A549 (cell line): ENCODE results near the gene ADD1. TPM values are rescaled to one million over a fixed set of nuclear protein-coding genes. Genes with fewer than 3 reads are reported as not detected.

ENCODE experiments used
- ATAC-seq, 2 experiments: fragments of 200-7000 bp in 1 of 2; fragments of >200 bp in 1 of 2; cut with Nextera tagmentation in 1 of 2; cut with Tn5 transposase in 1 of 2; 3 replicates each; pipeline versions ENCODE4 v1.8.0 to v1.9.1; 2018 to 2020; ENCODE audit warnings: mild to moderate bottlenecking in 1 of 2, moderate library complexity in 1 of 2
- CTCF ChIA-PET: fragments of 300-600 bp; sonication (Branson Sonifier 250); formaldehyde crosslinking; extraction: SDS; loops from one replicate; lab custom pipeline; 2021; ENCODE audit warnings: antibody characterized with exemption, inconsistent platforms; lab: Yijun Ruan, JAX
- POLR2A ChIA-PET: fragments of 350-600 bp; formaldehyde crosslinking; extraction: SDS; loops from one replicate; lab custom pipeline; 2021; ENCODE audit warnings: antibody characterized with exemption, inconsistent platforms; lab: Yijun Ruan, JAX
- DNase-seq, 2 experiments: peaks; one replicate each; pipeline versions ENCODE4 v3.0.0 to v3.0.0-alpha.2; 2011 to 2016; ENCODE audit warnings: low read depth in 1 of 2, low spot score in 1 of 2
- FAIRE-seq: peaks from 2 replicates; lab custom pipeline; 2011; peaks lifted over from hg19 to GRCh38; lab: Jason Lieb, UNC
- H3K27ac ChIP-seq, 2 experiments: fragments of >200 bp; sonication (Bioruptor Twin); formaldehyde crosslinking; 3 replicates each; pipeline ENCODE4 v1.5.1; 2016 to 2017
- H3K4me1 ChIP-seq: fragments of >200 bp; sonication (Bioruptor Twin); formaldehyde crosslinking; 3 replicates; pipeline ENCODE4 v1.6.1; 2016
- H3K4me2 ChIP-seq: fragments of >200 bp; sonication (Bioruptor Twin); formaldehyde crosslinking; 3 replicates; pipeline ENCODE4 v1.6.1; 2016
- H3K4me3 ChIP-seq: fragments of >200 bp; sonication (Bioruptor Twin); formaldehyde crosslinking; 3 replicates; pipeline ENCODE4 v1.5.1; 2016
- H3K9me3 ChIP-seq: fragments of >200 bp; sonication (Bioruptor Twin); formaldehyde crosslinking; 3 replicates; pipeline ENCODE4 v1.6.1; 2016
- CBX2 ChIP-seq: fragments of 200-600 bp; sonication (generic); IDR thresholded peaks from 2 replicates; pipeline ENCODE4 v1.6.1; 2016; ENCODE audit warnings: low read depth, mild to moderate bottlenecking, borderline replicate concordance
- CEBPB ChIP-seq, 2 experiments: fragments of >200 bp in 1 of 2; sonication (Bioruptor Twin) in 1 of 2; formaldehyde crosslinking in 1 of 2; IDR thresholded peaks; 2 replicates each; pipeline ENCODE4 v1.6.1; 2012 to 2016
- CHD4 ChIP-seq: fragments of 200-600 bp; sonication (generic); IDR thresholded peaks from 2 replicates; pipeline ENCODE4 v1.6.1; 2016; ENCODE audit warnings: antibody characterized with exemption, mild to moderate bottlenecking, borderline replicate concordance
- EHF ChIP-seq: fragments of 250-450 bp; sonication (Bioruptor Pico); IDR thresholded peaks from 2 replicates; pipeline ENCODE4 v1.5.0; 2020; ENCODE audit warnings: mild to moderate bottlenecking
- EHMT2 ChIP-seq: fragments of 200-600 bp; sonication (generic); IDR thresholded peaks from 2 replicates; pipeline ENCODE4 v1.6.1; 2016; ENCODE audit warnings: antibody characterized with exemption, low read depth, mild to moderate bottlenecking, moderate library complexity
- EP300 ChIP-seq, 2 experiments: fragments of >200 bp; sonication (Bioruptor Twin); formaldehyde crosslinking; IDR thresholded peaks; 2 replicates in 1 of 2; 3 replicates in 1 of 2; pipeline ENCODE4 v1.6.1; 2016 to 2017
- FOSL2 ChIP-seq, 2 experiments: fragments of 450-650 bp in 1 of 2; fragments of >200 bp in 1 of 2; sonication (Bioruptor Twin) in 1 of 2; formaldehyde crosslinking; IDR thresholded peaks; 2 replicates each; pipeline versions ENCODE4 v1.5.0 to v1.6.1; 2016 to 2020; ENCODE audit warnings: mild to moderate bottlenecking in 1 of 2, moderate library complexity in 1 of 2
- FOXS1 ChIP-seq: fragments of 250-450 bp; sonication (Bioruptor Pico); IDR thresholded peaks from 2 replicates; pipeline ENCODE4 v1.5.0; 2020; ENCODE audit warnings: mild to moderate bottlenecking, moderate library complexity
- HDAC2 ChIP-seq: fragments of 200-600 bp; sonication (generic); IDR thresholded peaks from 2 replicates; pipeline ENCODE4 v1.6.1; 2016
- HEYL ChIP-seq: fragments of 250-450 bp; sonication (Bioruptor Pico); IDR thresholded peaks from 2 replicates; pipeline ENCODE4 v1.8.0; 2021; ENCODE audit warnings: mild to moderate bottlenecking, moderate library complexity
- HMGXB4 ChIP-seq: fragments of 250-450 bp; sonication (Bioruptor Pico); IDR thresholded peaks from 2 replicates; pipeline ENCODE4 v1.5.0; 2021; ENCODE audit warnings: mild to moderate bottlenecking, moderate library complexity, borderline replicate concordance
- HOXB13 ChIP-seq: fragments of 250-450 bp; sonication (Bioruptor Pico); IDR thresholded peaks from 2 replicates; pipeline ENCODE4 v1.5.0; 2020; ENCODE audit warnings: low read depth, mild to moderate bottlenecking, moderate library complexity
- HOXB5 ChIP-seq: fragments of 250-450 bp; sonication (Bioruptor Pico); IDR thresholded peaks from 2 replicates; pipeline ENCODE4 v1.5.0; 2020; ENCODE audit warnings: mild to moderate bottlenecking, moderate library complexity
- KDM1A ChIP-seq: fragments of 200-600 bp; sonication (generic); IDR thresholded peaks from 2 replicates; pipeline ENCODE4 v1.6.1; 2016; ENCODE audit warnings: low read depth, mild to moderate bottlenecking
- MYC ChIP-seq: IDR thresholded peaks from 2 replicates; pipeline ENCODE4 v1.6.1; 2012; ENCODE audit warnings: mild to moderate bottlenecking, inconsistent platforms, low read length, improper control_type of control experiment, borderline replicate concordance
- PBX3 ChIP-seq: IDR thresholded peaks from 2 replicates; pipeline ENCODE4 v1.6.1; 2012
- PHF8 ChIP-seq: fragments of 200-600 bp; sonication (generic); IDR thresholded peaks from 2 replicates; pipeline ENCODE4 v1.6.1; 2016; ENCODE audit warnings: low read depth, mild to moderate bottlenecking, antibody characterized with exemption, moderate library complexity, borderline replicate concordance
- RAD21 ChIP-seq, 2 experiments: fragments of >200 bp in 1 of 2; sonication (Bioruptor Twin) in 1 of 2; formaldehyde crosslinking in 1 of 2; IDR thresholded peaks in 1 of 2; conservative IDR thresholded peaks in 1 of 2; 2 replicates in 1 of 2; 3 replicates in 1 of 2; pipeline ENCODE4 v1.6.1; 2012 to 2018; ENCODE audit warnings: inconsistent platforms in 1 of 2
- RARB ChIP-seq: fragments of 250-450 bp; sonication (Bioruptor Pico); IDR thresholded peaks from 2 replicates; pipeline ENCODE4 v1.8.0; 2021; ENCODE audit warnings: mild to moderate bottlenecking, moderate library complexity
- RCOR1 ChIP-seq: fragments of 150-350 bp; IDR thresholded peaks from 2 replicates; pipeline ENCODE4 v1.6.1; 2014; ENCODE audit warnings: antibody characterized with exemption, low read length, low read depth
- SMC3 ChIP-seq: fragments of >200 bp; sonication (Bioruptor Twin); formaldehyde crosslinking; IDR thresholded peaks from 3 replicates; pipeline ENCODE4 v1.6.1; 2018; ENCODE audit warnings: inconsistent platforms
- TP53 ChIP-seq: fragments of 250-450 bp; sonication (Bioruptor Pico); IDR thresholded peaks from 2 replicates; pipeline ENCODE4 v1.5.0; 2021; ENCODE audit warnings: mild to moderate bottlenecking, moderate library complexity
- ZFP36 ChIP-seq: fragments of 450-650 bp; IDR thresholded peaks from 2 replicates; pipeline ENCODE4 v1.6.1; 2014; ENCODE audit warnings: borderline replicate concordance; ENCODE audit not compliant: partially characterized antibody
- ZNF302 ChIP-seq: fragments of 250-450 bp; sonication (Bioruptor Pico); IDR thresholded peaks from 2 replicates; pipeline ENCODE4 v1.9.0; 2021; ENCODE audit warnings: inconsistent platforms, mild to moderate bottlenecking, moderate library complexity
- ZSCAN20 ChIP-seq: fragments of 250-450 bp; sonication (Bioruptor Pico); IDR thresholded peaks from 2 replicates; pipeline ENCODE4 v1.8.0; 2022; ENCODE audit warnings: mild to moderate bottlenecking, moderate library complexity
- WGBS: methylation state at CpG from one replicate; pipeline ENCODE4 v1.1.6; 2017; ENCODE audit errors: missing lambda C conversion rate; 5-methylcytosine and 5-hydroxymethylcytosine counted together
- polyA plus RNA-seq, 4 experiments: library from polyadenylated mRNA; depleted of rRNA in 3 of 4; stranded (reverse); fragments of >200 nt; fragmentation: RNase III in 1 of 4; extraction: RNeasy Plus Mini Kit Qiagen cat#74134 plus additional on column Dnase treatment in 1 of 4; gene quantifications; 2 replicates in 3 of 4; 3 replicates in 1 of 4; pipeline ENCODE4 v1.2.3, GENCODE V29; 2011 to 2017
- TF ChIP-seq, protein P1 (sequence below): fragments of 150-350 bp; IDR thresholded peaks from 2 replicates; pipeline ENCODE4 v1.6.1; 2014; ENCODE audit warnings: low read depth, mild to moderate bottlenecking, low read length
- TF ChIP-seq, protein P2 (sequence below): fragments of >200 bp; sonication (Bioruptor Twin); formaldehyde crosslinking; IDR thresholded peaks from 2 replicates; pipeline ENCODE4 v1.6.1; 2016
- TF ChIP-seq, protein P3 (sequence below): fragments of >200 bp; sonication (Bioruptor Twin); formaldehyde crosslinking; IDR thresholded peaks from 3 replicates; pipeline ENCODE4 v1.5.1; 2016

The ADD1 gene
- polyA plus RNA-seq, 2 of the 4 experiments (the other 2 are of a cell fraction) = 59.7 to 60.3 TPM

DNA sequence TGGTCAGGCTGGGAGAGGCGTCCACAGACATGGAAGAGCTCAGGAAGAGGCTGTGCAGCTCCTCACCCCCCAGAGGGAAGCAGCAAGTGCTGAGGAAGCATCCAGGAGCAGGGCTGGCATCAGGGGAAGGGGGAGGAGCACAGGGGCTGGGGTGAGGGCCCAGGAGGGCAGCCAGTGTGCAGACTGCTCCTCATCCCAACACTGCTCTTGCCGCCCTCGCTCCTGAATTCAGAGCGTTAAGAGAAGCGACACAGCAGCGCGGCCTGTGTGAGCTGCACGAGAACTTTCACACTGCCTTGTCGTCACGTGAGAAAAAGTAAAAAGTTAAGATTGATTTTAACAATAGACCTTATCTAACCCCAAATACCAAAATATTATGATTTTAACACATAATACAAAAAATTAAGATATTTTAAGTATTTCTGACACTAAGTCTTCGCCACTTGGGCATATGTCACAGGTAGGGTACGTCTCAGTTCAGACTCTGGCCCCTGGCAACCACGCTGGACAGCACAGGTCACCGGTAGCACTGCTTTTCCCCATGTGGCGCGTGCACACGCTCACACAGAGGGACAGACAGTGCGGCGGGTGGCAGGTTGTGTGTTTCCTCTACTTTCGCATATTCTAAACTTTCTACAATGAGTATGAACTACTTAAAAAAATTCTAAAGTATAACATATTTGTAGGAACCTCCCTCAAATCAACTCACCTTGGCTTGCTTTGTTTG lies 99.9 kb downstream of the ADD1 start:
- Histone ChIP-seq H3K9me3 (no peaks in the 10 kb centered on the region), H3K4me2 (no peak overlapping the region), H3K4me3 (no peak overlapping the region), H3K4me1 (no peaks in the 10 kb centered on the region), H3K27ac (no peak overlapping the region)
- FAIRE-seq (no peak), DNase-seq (no peak), ATAC-seq (peak in 1 of 2 experiments; percentile 17; a peak in 3 of 6 replicates)
- CTCF ChIA-PET = interaction anchor here (0.6 to 2.1 kb wide), 3 partner anchors 11 to 102 kb away, joined by 3 to 11 read pairs (median 3); no protein-coding TSS in a partner anchor
- POLR2A ChIA-PET = interaction anchor here (1.7 kb wide), 1 partner anchor 7 kb away, joined by 4 read pairs; no protein-coding TSS in a partner anchor
- WGBS = 95% methylated on average over 19 of the region's 20 CpGs
- TF ChIP-seq, protein P1, sequence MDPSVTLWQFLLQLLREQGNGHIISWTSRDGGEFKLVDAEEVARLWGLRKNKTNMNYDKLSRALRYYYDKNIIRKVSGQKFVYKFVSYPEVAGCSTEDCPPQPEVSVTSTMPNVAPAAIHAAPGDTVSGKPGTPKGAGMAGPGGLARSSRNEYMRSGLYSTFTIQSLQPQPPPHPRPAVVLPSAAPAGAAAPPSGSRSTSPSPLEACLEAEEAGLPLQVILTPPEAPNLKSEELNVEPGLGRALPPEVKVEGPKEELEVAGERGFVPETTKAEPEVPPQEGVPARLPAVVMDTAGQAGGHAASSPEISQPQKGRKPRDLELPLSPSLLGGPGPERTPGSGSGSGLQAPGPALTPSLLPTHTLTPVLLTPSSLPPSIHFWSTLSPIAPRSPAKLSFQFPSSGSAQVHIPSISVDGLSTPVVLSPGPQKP = no peak
- TF ChIP-seq HOXB13 (CRISPR knock-in tag) = no peak
- no peak for TF ChIP-seq EHF (CRISPR knock-in tag)
- no peak for TF ChIP-seq FOXS1 (CRISPR knock-in tag)
- no peak for TF ChIP-seq SMC3
- TF ChIP-seq HDAC2 = no peak
- no peak for TF ChIP-seq ZSCAN20 (CRISPR knock-in tag)
- no peak for TF ChIP-seq CHD4
- no peak for TF ChIP-seq CBX2
- TF ChIP-seq, protein P2, sequence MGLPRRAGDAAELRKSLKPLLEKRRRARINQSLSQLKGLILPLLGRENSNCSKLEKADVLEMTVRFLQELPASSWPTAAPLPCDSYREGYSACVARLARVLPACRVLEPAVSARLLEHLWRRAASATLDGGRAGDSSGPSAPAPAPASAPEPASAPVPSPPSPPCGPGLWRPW = no peak
- TF ChIP-seq HOXB5 (CRISPR knock-in tag) = no peak
- TF ChIP-seq PBX3 = no peak
- no peak for TF ChIP-seq TP53 (CRISPR knock-in tag)
- TF ChIP-seq EP300 (IDR thresholded peaks at IDR 0.05) = no peak
- no peak for TF ChIP-seq KDM1A
- no peak for TF ChIP-seq RARB
- no peak for TF ChIP-seq HMGXB4 (CRISPR knock-in tag)
- TF ChIP-seq FOSL2 (IDR thresholded peaks at IDR 0.05) = no peak
- no peak for TF ChIP-seq FOSL2 (CRISPR knock-in tag; IDR thresholded peaks at IDR 0.05)
- no peak for TF ChIP-seq HEYL (CRISPR knock-in tag)
- no peak for TF ChIP-seq ZFP36

GRCh38 chr4:2944091-2944482 lies 100.4 kb downstream of the ADD1 start:
- no peak for FAIRE-seq
- Histone ChIP-seq H3K9me3 (no peaks in the 10 kb centered on the region), H3K4me2 (no peak overlapping the region), H3K4me1 (no peaks in the 10 kb centered on the region), H3K4me3 (no peak overlapping the region), H3K27ac (no peak overlapping the region)
- TF ChIP-seq CEBPB (IDR thresholded peaks at IDR 0.05) (no peak), RCOR1 (no peak), FOSL2 (IDR thresholded peaks at IDR 0.05) (no peak), FOSL2 (CRISPR knock-in tag; IDR thresholded peaks at IDR 0.05) (no peak), EHMT2 (no peak), CBX2 (no peak), EHF (CRISPR knock-in tag) (no peak), PHF8 (no peak), MYC (no peak), RAD21 (conservative IDR thresholded peaks at IDR 0.05 in 1 of 2, IDR thresholded peaks at IDR 0.05 in 1 of 2) (no peak), KDM1A (no peak), HOXB5 (CRISPR knock-in tag) (no peak), ZSCAN20 (CRISPR knock-in tag) (no peak), HOXB13 (CRISPR knock-in tag) (no peak), ZNF302 (CRISPR knock-in tag) (no peak)
- TF ChIP-seq, protein P3, sequence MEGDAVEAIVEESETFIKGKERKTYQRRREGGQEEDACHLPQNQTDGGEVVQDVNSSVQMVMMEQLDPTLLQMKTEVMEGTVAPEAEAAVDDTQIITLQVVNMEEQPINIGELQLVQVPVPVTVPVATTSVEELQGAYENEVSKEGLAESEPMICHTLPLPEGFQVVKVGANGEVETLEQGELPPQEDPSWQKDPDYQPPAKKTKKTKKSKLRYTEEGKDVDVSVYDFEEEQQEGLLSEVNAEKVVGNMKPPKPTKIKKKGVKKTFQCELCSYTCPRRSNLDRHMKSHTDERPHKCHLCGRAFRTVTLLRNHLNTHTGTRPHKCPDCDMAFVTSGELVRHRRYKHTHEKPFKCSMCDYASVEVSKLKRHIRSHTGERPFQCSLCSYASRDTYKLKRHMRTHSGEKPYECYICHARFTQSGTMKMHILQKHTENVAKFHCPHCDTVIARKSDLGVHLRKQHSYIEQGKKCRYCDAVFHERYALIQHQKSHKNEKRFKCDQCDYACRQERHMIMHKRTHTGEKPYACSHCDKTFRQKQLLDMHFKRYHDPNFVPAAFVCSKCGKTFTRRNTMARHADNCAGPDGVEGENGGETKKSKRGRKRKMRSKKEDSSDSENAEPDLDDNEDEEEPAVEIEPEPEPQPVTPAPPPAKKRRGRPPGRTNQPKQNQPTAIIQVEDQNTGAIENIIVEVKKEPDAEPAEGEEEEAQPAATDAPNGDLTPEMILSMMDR = no peak
- no peak for DNase-seq
- WGBS = 88% methylated on average over 11 of the region's 11 CpGs
- ATAC-seq = no peak
- ChIA-PET CTCF (interaction anchor here (1.3 to 2.1 kb wide), 2 partner anchors 11 to 101 kb away, joined by 3 to 11 read pairs; no protein-coding TSS in a partner anchor), POLR2A (interaction anchor here (1.7 kb wide), 1 partner anchor 8 kb away, joined by 4 read pairs; no protein-coding TSS in a partner anchor)
